Muscle layer of colon (tissue), 2 donors: ENCODE measurements around the gene KRTAP3-1.
"Not testable (repeated sequence)": the region's sequence is repeated elsewhere in the genome, so short reads cannot be mapped to it uniquely, and the experiment has no call there.

Experiments
- H3K27ac ChIP-seq: one replicate; pipeline ENCODE4 v1.7.0; 2013; ENCODE audit warnings: low read depth, mild to moderate bottlenecking, low read length, moderate library complexity
- H3K27me3 ChIP-seq, 2 donors: one replicate each; pipeline ENCODE4 v1.7.0; 2013; ENCODE audit warnings: low read length in 2 of 2, mild to moderate bottlenecking in 2 of 2; ENCODE audit not compliant: insufficient read depth in 2 of 2, control insufficient read depth in 1 of 2
- H3K36me3 ChIP-seq: one replicate; pipeline ENCODE4 v1.7.0; 2013; ENCODE audit warnings: mild to moderate bottlenecking, low read length; ENCODE audit not compliant: insufficient read depth
- H3K4me1 ChIP-seq: one replicate; pipeline ENCODE4 v1.7.0; 2013; ENCODE audit warnings: mild to moderate bottlenecking, low read length; ENCODE audit not compliant: insufficient read depth
- H3K4me3 ChIP-seq, 2 donors: one replicate each; pipeline ENCODE4 v1.7.0; 2013; ENCODE audit warnings: low read length in 2 of 2, low read depth in 1 of 2, mild to moderate bottlenecking in 1 of 2, moderate library complexity in 1 of 2
- H3K9ac ChIP-seq: one replicate; pipeline ENCODE4 v1.7.0; 2013; ENCODE audit warnings: low read length
- H3K9me3 ChIP-seq: one replicate; pipeline ENCODE4 v1.7.0; 2013; ENCODE audit warnings: mild to moderate bottlenecking, low read length
- donor health status: abdominal sarcoma.
- donor health status: Adenocarcinoma of cecum.

KRTAP3-1 gene

GRCh38 chr17:41037853-41038350 is 29.0 kb upstream of the KRTAP3-1 start:
- H3K27me3 ChIP-seq = no peaks in the 10 kb centered on the region
- H3K4me1 ChIP-seq = no peaks in the 10 kb centered on the region
- H3K27ac ChIP-seq = no peak overlapping the region
- no peaks in the 10 kb centered on the region for H3K36me3 ChIP-seq
- H3K9ac ChIP-seq = no peak overlapping the region
- H3K9me3 ChIP-seq = no peaks in the 10 kb centered on the region
- H3K4me3 ChIP-seq = no peak overlapping the region

GRCh38 chr17:41034346-41034935 is 25.5 kb upstream of the KRTAP3-1 start, which contains the start of gene KRTAP1-3:
TSS of gene KRTAP1-3 (minus strand) at chr17:41034874. CDS start at chr17:41034821, 53 bp downstream.
- not testable (repeated sequence) for H3K4me1 ChIP-seq, H3K27ac ChIP-seq, H3K27me3 ChIP-seq, H3K4me3 ChIP-seq, H3K36me3 ChIP-seq, H3K9ac ChIP-seq, H3K9me3 ChIP-seq

GRCh38 chr17:41029633-41030245 is 20.8 kb upstream of the KRTAP3-1 start, which contains the start of gene KRTAP1-4:
TSS of gene KRTAP1-4 (minus strand) at chr17:41030195. CDS start at chr17:41030078, 117 bp downstream.
- Histone ChIP-seq H3K4me3 (no peak within 1 kb of the TSS), H3K9ac (no peak within 1 kb of the TSS), H3K27ac (no peak within 1 kb of the TSS), H3K27me3 (peaks cover 0 to 4% of the 10 kb centered on the region in 2 donors), H3K4me1 (no peaks in the 10 kb centered on the region), H3K36me3 (no peaks in the 10 kb centered on the region), H3K9me3 (no peaks in the 10 kb centered on the region)

- Histone ChIP-seq H3K4me3 (no peak within 1 kb of the TSS), H3K27me3 (peaks cover 0 to 4% of the 10 kb centered on the region in 2 donors), H3K27ac (no peak within 1 kb of the TSS), H3K9me3 (no peaks in the 10 kb centered on the region), H3K9ac (no peak within 1 kb of the TSS), H3K4me1 (no peaks in the 10 kb centered on the region), H3K36me3 (no peaks in the 10 kb centered on the region)
These were observed 18.0 kb upstream of the KRTAP3-1 start, which contains the start of gene KRTAP1-5 for GRCh38 chr17:41026715-41027471. TSS of gene KRTAP1-5 (minus strand) at chr17:41027208. CDS start at chr17:41027155, 53 bp downstream.

- H3K36me3 ChIP-seq = no peaks in the 10 kb centered on the region
- no peak overlapping the region for H3K4me3 ChIP-seq
- H3K9me3 ChIP-seq = no peaks in the 10 kb centered on the region
- H3K27me3 ChIP-seq = peaks cover 0 to 2% of the 10 kb centered on the region in 2 donors
- H3K9ac ChIP-seq = no peak overlapping the region
- no peak overlapping the region for H3K27ac ChIP-seq
- no peaks in the 10 kb centered on the region for H3K4me1 ChIP-seq
These were observed 15.8 kb upstream of the KRTAP3-1 start for GRCh38 chr17:41024697-41025096.

GRCh38 chr17:41020336-41020735 is 11.4 kb upstream of the KRTAP3-1 start:
- Histone ChIP-seq H3K9ac (no peak overlapping the region), H3K36me3 (no peaks in the 10 kb centered on the region), H3K27ac (no peak overlapping the region), H3K4me3 (no peak overlapping the region), H3K9me3 (no peaks in the 10 kb centered on the region), H3K27me3 (no peaks in the 10 kb centered on the region), H3K4me1 (no peaks in the 10 kb centered on the region)

- Histone ChIP-seq H3K9me3 (no peaks in the 10 kb centered on the region), H3K27me3 (peaks cover 0 to 3% of the 10 kb centered on the region in 2 donors), H3K36me3 (no peaks in the 10 kb centered on the region), H3K27ac (no peak overlapping the region), H3K9ac (no peak overlapping the region), H3K4me1 (no peaks in the 10 kb centered on the region), H3K4me3 (no peak overlapping the region)
These were observed 10.5 kb upstream of the KRTAP3-1 start for GRCh38 chr17:41019415-41019814.

GRCh38 chr17:41018541-41018940 is 9.6 kb upstream of the KRTAP3-1 start:
- H3K4me3 ChIP-seq = no peak overlapping the region
- no peaks in the 10 kb centered on the region for H3K36me3 ChIP-seq
- no peak overlapping the region for H3K9ac ChIP-seq
- no peak overlapping the region for H3K27ac ChIP-seq
- no peaks in the 10 kb centered on the region for H3K9me3 ChIP-seq
- H3K27me3 ChIP-seq = peaks cover 0 to 3% of the 10 kb centered on the region in 2 donors
- H3K4me1 ChIP-seq = no peaks in the 10 kb centered on the region

GRCh38 chr17:41016578-41017215 is 7.8 kb upstream of the KRTAP3-1 start:
- H3K4me1 ChIP-seq = no peaks in the 10 kb centered on the region
- no peak overlapping the region for H3K4me3 ChIP-seq

GRCh38 chr17:41015454-41015853 is 6.5 kb upstream of the KRTAP3-1 start:
- Histone ChIP-seq H3K4me3 (no peak overlapping the region), H3K27me3 (peaks cover 0 to 3% of the 10 kb centered on the region in 2 donors), H3K9me3 (no peaks in the 10 kb centered on the region), H3K27ac (no peak overlapping the region), H3K9ac (no peak overlapping the region), H3K4me1 (no peaks in the 10 kb centered on the region), H3K36me3 (no peaks in the 10 kb centered on the region)

More at GRCh38 chr17:41016578-41017215, 7.8 kb upstream of the KRTAP3-1 start:
- H3K9me3 ChIP-seq = no peaks in the 10 kb centered on the region
- no peaks in the 10 kb centered on the region for H3K36me3 ChIP-seq
- H3K9ac ChIP-seq = no peak overlapping the region
- no peak overlapping the region for H3K27ac ChIP-seq
- peaks cover 0 to 3% of the 10 kb centered on the region in 2 donors for H3K27me3 ChIP-seq

- peaks cover 0 to 3% of the 10 kb centered on the region in 2 donors for H3K27me3 ChIP-seq
- no peak overlapping the region for H3K9ac ChIP-seq
- H3K4me1 ChIP-seq = no peaks in the 10 kb centered on the region
- no peak overlapping the region for H3K27ac ChIP-seq
- no peaks in the 10 kb centered on the region for H3K36me3 ChIP-seq
- no peak overlapping the region for H3K4me3 ChIP-seq
- H3K9me3 ChIP-seq = no peaks in the 10 kb centered on the region
These were observed 4.7 kb upstream of the KRTAP3-1 start for GRCh38 chr17:41013606-41014005.
